ENCODE measurements around the gene HFM1. TPM values are rescaled to one million over a fixed set of nuclear protein-coding genes. Genes with fewer than 3 reads are reported as not detected.
A peak's percentile ranks its signal among the peaks of the same experiment; 100 is the strongest.

Gene HFM1
- total and polyA plus RNA-seq, 9 of the 15 experiments (the other 6 are each of a cell fraction or from before 2014, with no cell fraction given): 1.5 to 6.4 (median 3.7) TPM

- TF ChIP-seq MGA (IDR thresholded peaks at IDR 0.05) (0 out of 2 replicates have a peak, but pooled peaks have one; percentile 34), SMARCE1 (IDR thresholded peaks at IDR 0.05) (peak; percentile 35), SUPT5H (IDR thresholded peaks at IDR 0.05) (peak; percentile 93), KAT8 (IDR thresholded peaks at IDR 0.05; ENCODE audit: low read depth) (0 out of 2 replicates have a peak, but pooled peaks have one; percentile 48), GATAD2B (IDR thresholded peaks at IDR 0.05; ENCODE audit: borderline replicate concordance) (0 out of 2 replicates have a peak, but pooled peaks have one; percentile 12), POLR2G (IDR thresholded peaks at IDR 0.05; ENCODE audit: low read depth, low read length) (peak; percentile 98), POLR2B (IDR thresholded peaks at IDR 0.05; ENCODE audit: low read depth, partially characterized antibody) (peak; percentile 73), CTCF (IDR thresholded peaks at IDR 0.05 in 2 of 3, conservative IDR thresholded peaks at IDR 0.05 in 1 of 3; ENCODE audit: insufficient read depth in 2 of 3, low read depth in 1 of 3, low read length in 3 of 3) (peak in 2 of 3 experiments; percentile 20 to 29; a peak in 2 of 6 replicates), RCOR1 (IDR thresholded peaks at IDR 0.05; ENCODE audit: borderline replicate concordance in 1 of 2, low read depth in 2 of 2, low read length in 2 of 2) (peak in 1 of 2 experiments; percentile 42; a peak in 2 of 4 replicates), TGIF2 (CRISPR knock-in tag; IDR thresholded peaks at IDR 0.05) (0 out of 2 replicates have a peak, but pooled peaks have one; percentile 40)
These were observed at the start of gene HFM1 (continued) for GRCh38 chr1:91404151-91405012.

All from K562 (cell line).